H9 (cell line): Measurements from ENCODE around the gene GPR157. TPM values are rescaled to one million over a fixed set of nuclear protein-coding genes. Genes with fewer than 3 reads are reported as not detected.

Source experiments
- DNase-seq: peaks from one replicate; pipeline ENCODE4 v3.0.0-alpha.2; 2017
- H2AFZ ChIP-seq: one replicate; pipeline ENCODE4 v1.6.1; 2013; ENCODE audit warnings: mild to moderate bottlenecking, low read length, control low read depth, moderate library complexity
- H2AK5ac ChIP-seq: 2 replicates; pipeline ENCODE4 v1.6.1; 2013; ENCODE audit warnings: low read length, control low read depth, mixed read lengths; ENCODE audit not compliant: insufficient read length
- H2BK120ac ChIP-seq: one replicate; pipeline ENCODE4 v1.6.1; 2013; ENCODE audit warnings: low read depth, mild to moderate bottlenecking, low read length, control low read depth, inconsistent platforms; ENCODE audit not compliant: poor library complexity, severe bottlenecking
- H2BK12ac ChIP-seq: 2 replicates; pipeline ENCODE4 v1.6.1; 2013; ENCODE audit warnings: low read length, control low read depth, mixed read lengths, low read depth; ENCODE audit not compliant: insufficient read length
- H2BK15ac ChIP-seq: 2 replicates; pipeline ENCODE4 v1.6.1; 2013; ENCODE audit warnings: low read depth, low read length, control low read depth
- H2BK20ac ChIP-seq: one replicate; pipeline ENCODE4 v1.6.1; 2013; ENCODE audit warnings: low read depth, mild to moderate bottlenecking, low read length, control low read depth, inconsistent platforms; ENCODE audit not compliant: poor library complexity, severe bottlenecking
- H2BK5ac ChIP-seq: 2 replicates; pipeline ENCODE4 v1.6.1; 2013; ENCODE audit warnings: low read length, control low read depth, mixed read lengths; ENCODE audit not compliant: insufficient read length
- H3K14ac ChIP-seq: 2 replicates; pipeline ENCODE4 v1.6.1; 2013; ENCODE audit warnings: low read length, control low read depth; ENCODE audit not compliant: insufficient read depth
- H3K18ac ChIP-seq: 2 replicates; pipeline ENCODE4 v1.6.1; 2013; ENCODE audit warnings: low read depth, mild to moderate bottlenecking, mixed read lengths, low read length, control low read depth; ENCODE audit not compliant: insufficient read length
- H3K23ac ChIP-seq: 2 replicates; pipeline ENCODE4 v1.6.1; 2013; ENCODE audit warnings: low read length, control low read depth, mixed read lengths, low read depth; ENCODE audit not compliant: insufficient read length
- H3K23me2 ChIP-seq: 2 replicates; pipeline ENCODE4 v1.6.1; 2013; ENCODE audit warnings: low read depth, mild to moderate bottlenecking, mixed read lengths, low read length, control low read depth; ENCODE audit not compliant: insufficient read length, poor library complexity, severe bottlenecking
- H3K27ac ChIP-seq: 2 replicates; pipeline ENCODE4 v1.5.1; 2013; ENCODE audit warnings: low read length, control low read depth, mixed read lengths, low read depth; ENCODE audit not compliant: insufficient read length
- H3K27me3 ChIP-seq: 2 replicates; pipeline ENCODE4 v1.6.1; 2013; ENCODE audit warnings: low read length, control low read depth, inconsistent platforms; ENCODE audit not compliant: insufficient read depth
- H3K4ac ChIP-seq: 2 replicates; pipeline ENCODE4 v1.6.1; 2013; ENCODE audit warnings: low read depth, mild to moderate bottlenecking, control low read depth, inconsistent platforms, low read length, moderate library complexity
- H3K4me1 ChIP-seq: 2 replicates; pipeline ENCODE4 v1.6.1; 2013; ENCODE audit warnings: low read length, control low read depth, inconsistent platforms; ENCODE audit not compliant: insufficient read depth
- H3K4me2 ChIP-seq: 2 replicates; pipeline ENCODE4 v1.6.1; 2013; ENCODE audit warnings: low read length, control low read depth, mixed read lengths; ENCODE audit not compliant: insufficient read length, insufficient read depth
- H3K56ac ChIP-seq: 2 replicates; pipeline ENCODE4 v1.6.1; 2013; ENCODE audit warnings: low read depth, mild to moderate bottlenecking, mixed read lengths, low read length, control low read depth; ENCODE audit not compliant: insufficient read length
- H3K79me1 ChIP-seq: 2 replicates; pipeline ENCODE4 v1.6.1; 2013; ENCODE audit warnings: low read depth, mild to moderate bottlenecking, moderate library complexity, low read length, control low read depth, inconsistent platforms; ENCODE audit not compliant: insufficient read depth, poor library complexity, severe bottlenecking
- H3K79me2 ChIP-seq: 2 replicates; pipeline ENCODE4 v1.6.1; 2013; ENCODE audit warnings: low read length, control low read depth, inconsistent platforms; ENCODE audit not compliant: insufficient read depth
- H3K9ac ChIP-seq: 2 replicates; pipeline ENCODE4 v1.6.1; 2013; ENCODE audit warnings: low read length, control low read depth, mixed read lengths; ENCODE audit not compliant: insufficient read length; ENCODE audit errors: extremely low read depth
- H3K9me3 ChIP-seq: one replicate; pipeline ENCODE4 v1.6.1; 2013; ENCODE audit warnings: low read depth, low read length, inconsistent platforms; ENCODE audit not compliant: control insufficient read depth
- H3T11ph ChIP-seq: one replicate; pipeline ENCODE4 v1.6.1; 2013; ENCODE audit warnings: mild to moderate bottlenecking, low read length, control low read depth, inconsistent platforms
- H4K20me1 ChIP-seq: one replicate; pipeline ENCODE4 v1.6.1; 2013; ENCODE audit not compliant: control insufficient read depth, insufficient read length, insufficient read depth
- H4K5ac ChIP-seq: 2 replicates; pipeline ENCODE4 v1.6.1; 2013; ENCODE audit warnings: low read depth, mild to moderate bottlenecking, mixed read lengths, low read length, control low read depth; ENCODE audit not compliant: insufficient read length
- H4K8ac ChIP-seq: replicated peaks from 2 replicates; pipeline ENCODE4 v1.6.1; 2013; ENCODE audit warnings: low read length, control low read depth, mixed read lengths, low read depth; ENCODE audit not compliant: insufficient read length
- H4K91ac ChIP-seq: 2 replicates; pipeline ENCODE4 v1.6.1; 2013; ENCODE audit warnings: low read depth, mild to moderate bottlenecking, moderate library complexity, mixed read lengths, low read length, control low read depth; ENCODE audit not compliant: insufficient read length
- H3K27ac Mint-ChIP-seq, 3 experiments: 2 replicates in 2 of 3; 3 replicates in 1 of 3; pipeline ENCODE4 v1.8.0; 2020 to 2021; ENCODE audit warnings: mixed read lengths in 3 of 3, mild to moderate bottlenecking in 1 of 3, moderate library complexity in 1 of 3
- H3K27me3 Mint-ChIP-seq: 2 replicates; pipeline ENCODE4 v1.8.0; 2021; ENCODE audit warnings: low read depth, mild to moderate bottlenecking, moderate library complexity, mixed read lengths
- H3K36me3 Mint-ChIP-seq, 3 experiments: 2 replicates in 2 of 3; 3 replicates in 1 of 3; pipeline ENCODE4 v1.8.0; 2020 to 2021; ENCODE audit warnings: low read depth in 3 of 3, mixed read lengths in 3 of 3; ENCODE audit not compliant: insufficient read depth in 1 of 3
- H3K4me1 Mint-ChIP-seq, 2 experiments: 2 replicates each; pipeline ENCODE4 v1.8.0; 2020; ENCODE audit warnings: mixed read lengths in 2 of 2
- H3K4me3 Mint-ChIP-seq, 2 experiments: 2 replicates in 1 of 2; 3 replicates in 1 of 2; pipeline ENCODE4 v1.8.0; 2020 to 2021; ENCODE audit warnings: mild to moderate bottlenecking in 2 of 2, mixed read lengths in 2 of 2, moderate library complexity in 1 of 2
- H3K9me3 Mint-ChIP-seq, 2 experiments: 2 replicates in 1 of 2; 3 replicates in 1 of 2; pipeline ENCODE4 v1.8.0; 2020; ENCODE audit warnings: mild to moderate bottlenecking in 2 of 2, mixed read lengths in 2 of 2, moderate library complexity in 1 of 2
- CTCF ChIP-seq: fragments of 200-600 bp; sonication (generic); conservative IDR thresholded peaks from 3 replicates; pipeline ENCODE4 v1.8.0; 2021; ENCODE audit warnings: antibody characterized with exemption, mild to moderate bottlenecking
- WGBS: extraction: QIAGEN DNeasy Blood & Tissue Kit; methylation state at CpG from one replicate; pipeline ENCODE4 v1.1.7; 2013; ENCODE audit warnings: missing lambda C conversion rate, low lambda C conversion rate, mixed read lengths; ENCODE audit not compliant: insufficient read length; ENCODE audit errors: extremely low coverage; 5-methylcytosine and 5-hydroxymethylcytosine counted together
- total RNA-seq: library from RNA; stranded (reverse); gene quantifications from 2 replicates; pipeline ENCODE4 v1.2.1, GENCODE V29; 2021

The GPR157 gene
- total RNA-seq, 1 experiment from 2014 or later, result 3.8 TPM

- H3K4me1 ChIP-seq, result no peaks in the 10 kb centered on the region
- H2BK15ac ChIP-seq, result no peak overlapping the region
- H2BK20ac ChIP-seq, result no peak overlapping the region
- H3T11ph ChIP-seq, result no peak overlapping the region
- H4K8ac ChIP-seq, result no peak overlapping the region
- no peaks in the 10 kb centered on the region for H3K79me1 ChIP-seq
- Mint-ChIP-seq H3K27me3 (no peaks in the 10 kb centered on the region), H3K27ac (no peak overlapping the region; a peak in 1 of 7 replicates), H3K4me3 (no peak overlapping the region), H3K4me1 (peaks cover 0 to 12% of the 10 kb centered on the region in 2 experiments; a peak in 2 of 4 replicates), H3K9me3 (0 out of 5 replicates have a peak, but pooled peaks cover 0 to 2% of the 10 kb centered on the region in 2 experiments), H3K36me3 (no peaks in the 10 kb centered on the region; a peak in 1 of 7 replicates)
- H3K79me2 ChIP-seq, result no peaks in the 10 kb centered on the region
- no peak overlapping the region for H3K56ac ChIP-seq
- no peak overlapping the region for H4K5ac ChIP-seq
- H2BK120ac ChIP-seq, result no peak overlapping the region
- H3K4ac ChIP-seq, result no peak overlapping the region
- DNase-seq, result peak; percentile 96
- no peak overlapping the region for H3K18ac ChIP-seq
- no peaks in the 10 kb centered on the region for H3K9me3 ChIP-seq
- H4K91ac ChIP-seq, result no peak overlapping the region
- no peak overlapping the region for H2BK12ac ChIP-seq
- H4K20me1 ChIP-seq, result no peaks in the 10 kb centered on the region
- no peaks in the 10 kb centered on the region for H3K27me3 ChIP-seq
- no peak overlapping the region for H2AFZ ChIP-seq
- no peak overlapping the region for H3K27ac ChIP-seq
- H3K4me2 ChIP-seq, result no peak overlapping the region
- H3K14ac ChIP-seq, result no peak overlapping the region
- no CpG with 5 or more reads among the region's 18 CpGs for WGBS
- peak; percentile 95 for TF ChIP-seq CTCF
- no peak overlapping the region for H2AK5ac ChIP-seq
- H3K9ac ChIP-seq, result no peak overlapping the region
- H2BK5ac ChIP-seq, result no peak overlapping the region
- no peak overlapping the region for H3K23ac ChIP-seq
- H3K23me2 ChIP-seq, result no peaks in the 10 kb centered on the region
These were observed 18.1 kb downstream of the GPR157 start for GRCh38 chr1:9110669-9111356.
